ENCODE measurements around the gene PCCB.
"Not testable (repeated sequence)": the region's sequence is repeated elsewhere in the genome, so short reads cannot be mapped to it uniquely, and the experiment has no call there.

PCCB gene

DNA sequence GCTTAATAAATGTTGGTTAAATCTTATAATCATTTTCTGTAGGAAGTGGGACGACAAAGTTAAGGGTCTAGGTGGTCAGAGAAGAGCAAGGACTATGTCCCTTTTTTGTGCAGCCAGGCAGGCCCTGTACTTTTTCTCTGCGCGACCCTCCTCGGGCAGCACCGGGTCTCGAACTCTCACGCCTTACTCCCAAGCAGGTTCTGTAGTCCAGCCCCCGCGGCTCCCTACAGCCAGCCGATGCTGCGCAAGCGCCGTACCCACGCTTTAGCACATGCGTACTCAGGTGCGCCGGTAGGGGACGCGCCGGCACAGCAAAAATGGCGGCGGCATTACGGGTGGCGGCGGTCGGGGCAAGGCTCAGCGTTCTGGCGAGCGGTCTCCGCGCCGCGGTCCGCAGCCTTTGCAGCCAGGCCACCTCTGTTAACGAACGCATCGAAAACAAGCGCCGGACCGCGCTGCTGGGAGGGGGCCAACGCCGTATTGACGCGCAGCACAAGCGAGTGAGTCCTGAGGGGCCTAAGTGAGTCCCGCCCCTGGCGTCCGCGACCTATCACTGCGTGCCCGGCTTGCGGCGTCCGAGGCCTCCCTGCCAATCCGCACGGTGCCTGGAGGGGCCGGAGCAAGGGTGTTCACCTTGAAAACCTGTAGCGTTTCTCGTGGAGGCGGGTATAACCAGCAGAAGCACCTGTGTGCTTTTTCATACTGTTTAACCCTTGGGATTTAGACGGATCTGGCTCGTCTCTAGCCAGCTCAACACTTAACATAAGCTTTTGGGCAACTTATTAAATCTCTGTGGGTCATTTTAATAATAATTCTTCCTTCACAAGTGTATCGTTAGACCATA, at the start of gene PCCB:
Gene PCCB, plus strand, starts transcription at position 282 of the 844 bp plus-strand sequence. Its CDS starts 36 bp downstream, at position 318.
- peak; percentile 96 for DNase-seq (ENCODE audit: low spot score)

DNA sequence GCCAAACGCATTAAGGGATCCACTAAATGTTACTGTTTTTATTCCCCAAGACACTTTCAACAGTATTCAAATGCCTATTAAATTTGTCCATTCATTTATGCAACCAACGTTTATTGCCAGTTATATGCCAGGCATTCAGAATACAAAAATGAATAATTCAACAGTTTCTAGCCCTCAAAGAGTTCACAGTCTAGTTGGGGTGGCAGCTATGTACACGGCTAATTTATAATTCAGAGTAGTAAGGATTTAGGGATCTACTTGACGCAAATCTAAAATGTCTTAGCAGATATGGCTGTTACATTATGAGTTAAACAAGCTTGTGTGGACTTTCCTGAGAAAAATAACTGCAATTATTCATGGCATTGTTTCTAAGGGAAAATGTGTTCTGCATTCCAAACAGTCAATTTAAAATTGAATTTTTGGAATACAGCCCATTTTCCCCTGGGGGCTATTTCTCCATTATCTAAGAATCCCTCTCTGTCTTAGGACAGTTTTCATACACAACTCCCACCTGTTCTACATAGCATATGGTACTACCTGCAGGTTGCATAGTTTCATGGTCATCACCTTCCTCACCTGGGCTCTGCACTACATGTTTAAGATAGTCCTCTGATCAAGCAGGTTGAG, 42.5 kb upstream of the PCCB start:
- DNase-seq (ENCODE audit: low spot score), result no peak

DNA sequence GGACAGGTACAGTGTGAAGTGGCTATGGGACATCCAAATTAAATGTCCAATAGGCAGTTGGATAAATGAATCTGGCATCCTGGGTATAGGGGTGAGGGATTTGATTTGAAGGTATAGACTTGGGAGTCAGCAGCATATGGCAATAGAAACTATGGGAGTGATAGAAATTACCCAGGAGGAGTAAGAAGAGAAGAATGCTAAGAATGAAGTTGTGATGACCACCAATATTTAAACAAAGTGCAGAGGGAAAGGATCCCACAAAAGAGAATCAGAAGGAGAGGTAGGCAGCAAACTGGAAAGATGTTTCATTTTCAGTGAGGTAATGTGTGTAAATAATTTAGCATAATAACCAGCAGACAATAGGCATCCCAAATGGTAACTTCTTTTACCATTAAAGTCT, 40.2 kb upstream of the PCCB start:
- peak; percentile 52 for DNase-seq (ENCODE audit: low spot score)

DNA sequence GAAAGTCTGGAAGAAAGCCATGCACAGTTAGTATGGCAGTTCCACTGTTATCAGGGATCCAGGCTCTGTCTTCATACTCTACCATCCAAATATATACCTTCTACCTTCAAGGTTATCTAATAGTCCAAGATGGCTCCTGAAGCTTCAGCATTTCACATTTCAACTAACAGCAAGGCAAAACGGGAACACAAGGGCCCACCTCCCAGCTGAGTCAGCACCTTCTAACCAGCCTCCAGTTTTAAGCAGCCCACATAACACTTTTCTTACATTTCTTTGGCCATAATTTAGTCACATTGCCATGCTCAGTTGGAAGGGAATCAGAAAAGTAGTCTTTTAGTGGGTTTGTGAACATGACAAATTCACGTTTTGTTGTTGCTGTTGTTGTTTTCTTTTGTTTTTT, 38.6 kb upstream of the PCCB start:
- DNase-seq (ENCODE audit: low spot score), result no peak

DNA sequence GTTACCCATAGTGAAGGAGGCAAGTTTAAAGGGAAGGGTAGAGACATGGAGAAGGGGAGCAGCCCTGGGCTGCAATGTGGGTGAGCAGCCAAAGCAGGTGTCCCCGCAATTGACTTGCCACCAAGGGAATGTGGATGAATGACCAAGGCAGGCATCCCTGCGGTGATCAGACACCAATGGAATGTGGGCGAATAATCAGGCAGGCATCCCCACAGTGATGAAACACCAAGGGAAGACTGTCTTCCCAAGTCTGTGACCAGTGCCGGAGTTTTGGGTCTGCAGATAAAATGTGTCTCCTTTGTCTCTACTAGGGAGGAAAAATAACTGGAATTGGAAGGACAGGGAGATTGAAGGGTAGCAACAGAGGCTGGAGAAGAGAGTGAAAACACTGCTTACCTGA, 27.4 kb upstream of the PCCB start:
- not testable (repeated sequence) for DNase-seq (ENCODE audit: low spot score)

DNA sequence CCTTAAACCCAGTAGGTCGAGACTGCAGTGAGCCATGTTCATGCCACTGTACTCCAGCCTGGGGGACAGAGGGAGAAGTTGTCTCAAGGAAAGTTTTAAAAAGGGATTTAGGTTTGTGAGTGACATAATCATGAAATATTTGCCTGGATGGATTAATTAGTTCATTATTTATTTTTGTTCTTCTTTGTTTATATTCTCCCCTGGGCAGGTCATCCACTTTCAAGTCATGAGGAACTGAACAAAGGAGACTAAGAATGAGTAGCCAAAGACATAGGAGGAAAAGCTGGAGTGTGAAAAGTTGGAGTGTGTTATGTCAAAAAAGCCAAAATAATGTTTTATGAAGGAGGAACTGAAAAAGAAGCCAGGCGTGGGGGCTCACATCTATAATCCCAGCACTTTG, 17.7 kb upstream of the PCCB start:
- DNase-seq (ENCODE audit: low spot score), result no peak

DNA sequence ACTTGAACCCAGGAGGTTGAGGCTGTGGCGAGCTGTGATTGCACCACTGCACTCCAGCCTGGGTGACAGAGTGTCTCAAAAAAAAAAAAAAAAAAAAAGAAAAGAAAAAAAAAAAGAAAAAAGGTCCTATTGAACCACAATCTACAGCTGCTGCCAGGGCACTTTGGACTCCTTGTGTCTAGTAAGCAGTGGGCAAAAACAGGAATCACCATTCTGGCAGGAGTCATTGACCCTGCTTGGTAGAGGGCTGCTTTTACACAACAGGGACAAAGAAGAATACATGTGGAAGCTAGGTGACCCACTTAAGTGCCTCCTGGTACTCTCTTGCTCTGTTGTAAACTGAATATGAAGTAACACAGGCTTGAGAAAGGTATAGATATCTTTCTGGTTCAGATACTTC, 14.6 kb upstream of the PCCB start:
- DNase-seq (ENCODE audit: low spot score), result no peak

DNA sequence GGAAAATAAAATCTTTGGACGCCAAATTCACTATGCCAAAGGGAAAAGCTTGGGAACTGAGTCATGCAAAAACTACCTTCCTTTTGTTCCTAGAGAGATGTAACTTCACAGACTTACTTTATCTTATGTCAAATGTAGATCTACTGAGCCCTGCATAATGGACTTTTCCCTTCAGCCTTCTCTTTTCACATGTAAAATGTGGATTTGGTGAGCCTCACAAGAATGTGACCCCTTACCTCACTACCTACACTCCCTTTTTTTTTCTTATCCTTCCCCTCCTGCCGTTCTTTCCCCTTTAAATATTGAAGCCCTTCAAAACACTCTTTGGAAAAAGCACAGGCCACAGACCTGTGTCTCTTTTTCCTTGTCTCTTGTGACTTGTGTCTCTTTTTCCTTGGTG, 14.0 kb upstream of the PCCB start:
- no peak for DNase-seq (ENCODE audit: low spot score)

DNA sequence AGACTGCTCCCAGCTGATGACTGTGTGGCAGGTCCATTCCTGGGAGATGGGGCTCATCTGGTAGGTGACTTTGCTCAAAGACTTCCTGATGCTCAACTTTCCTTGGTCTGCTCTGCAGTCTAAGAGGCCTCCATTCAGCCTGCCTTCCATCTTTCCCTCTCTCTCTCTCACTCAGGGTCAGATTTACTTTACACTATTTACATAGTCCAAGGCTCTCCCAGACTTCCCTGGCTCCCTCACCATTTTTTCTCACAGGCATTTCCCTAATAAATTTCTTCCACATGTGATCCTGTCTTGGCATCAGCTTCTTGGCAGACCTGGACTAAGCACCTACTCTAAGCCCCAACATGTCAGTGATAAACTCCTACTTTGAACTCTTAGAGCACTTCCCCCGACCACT, 13.0 kb upstream of the PCCB start:
- no peak for DNase-seq (ENCODE audit: low spot score)

DNA sequence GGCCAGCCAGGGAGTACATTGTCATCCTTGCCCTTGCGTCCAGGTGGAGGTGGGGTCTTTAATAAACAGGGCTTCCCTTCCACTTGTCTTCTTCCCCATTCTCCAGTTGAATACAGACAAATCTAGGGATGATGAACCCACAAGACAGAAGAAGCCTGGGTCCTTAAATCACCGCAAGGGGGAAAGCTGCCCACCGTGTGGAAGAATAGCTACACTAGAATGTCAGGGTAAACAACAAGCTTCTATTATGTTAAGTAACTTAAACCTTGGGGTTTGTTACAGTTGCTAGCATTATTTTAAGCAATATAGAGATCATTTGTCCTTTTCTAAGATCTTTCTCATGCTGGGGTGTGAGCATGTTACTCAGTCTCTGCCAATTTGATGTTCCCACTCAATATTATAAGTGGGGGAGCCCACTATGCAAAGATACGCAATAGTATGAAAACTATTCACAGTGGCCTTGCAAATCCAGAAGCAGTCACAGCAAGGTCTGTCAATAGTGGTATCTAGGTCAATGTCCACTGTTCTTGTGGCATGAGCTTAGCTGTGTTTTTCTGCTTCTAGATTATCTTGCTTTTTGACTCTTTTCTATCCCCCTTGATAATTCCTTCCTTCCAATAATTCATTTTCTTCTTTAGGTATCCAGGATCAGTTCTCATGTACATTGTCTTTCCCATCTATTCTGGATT, 12.0 kb upstream of the PCCB start:
- no peak for DNase-seq (ENCODE audit: low spot score)

DNA sequence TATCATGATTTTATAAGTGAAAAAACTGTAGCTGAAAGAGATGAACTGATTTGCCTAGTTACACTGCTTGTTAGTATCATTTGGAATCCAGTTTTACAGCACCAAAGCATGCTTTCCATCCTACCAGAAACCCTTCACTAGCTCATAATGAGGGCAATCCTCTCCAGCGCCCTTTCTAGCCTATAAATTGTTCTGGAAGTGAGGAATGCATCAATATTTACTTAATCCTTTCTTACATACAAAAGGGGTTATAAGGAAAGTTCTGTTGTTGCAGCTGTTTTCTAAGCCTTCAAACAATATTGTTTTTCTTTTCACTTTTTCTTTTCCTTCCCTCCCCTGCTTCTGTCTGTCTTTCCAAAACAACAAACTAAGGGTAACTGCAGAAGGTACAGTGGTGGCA, 11.0 kb upstream of the PCCB start:
- DNase-seq (ENCODE audit: low spot score), result no peak

DNA sequence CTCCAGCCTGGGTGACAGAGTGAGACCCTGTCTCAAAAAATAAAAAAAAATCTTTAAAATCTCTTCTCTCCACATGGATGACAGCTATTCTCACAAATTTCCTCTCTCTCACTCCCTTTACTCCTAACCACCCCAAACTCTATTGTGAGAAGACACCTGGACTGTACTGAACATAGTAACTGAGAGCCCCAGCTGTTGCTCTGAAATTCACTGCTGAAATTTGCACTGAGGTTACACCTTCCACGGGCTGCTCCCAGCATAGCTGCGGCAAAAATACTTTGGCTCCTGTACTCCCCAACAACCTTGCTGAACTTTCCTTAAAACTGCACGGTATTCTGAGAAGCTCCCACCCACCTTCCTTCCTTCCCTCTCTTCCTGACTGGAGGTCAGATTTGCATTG, 4.4 kb upstream of the PCCB start:
- DNase-seq (ENCODE audit: low spot score), result no peak

DNA sequence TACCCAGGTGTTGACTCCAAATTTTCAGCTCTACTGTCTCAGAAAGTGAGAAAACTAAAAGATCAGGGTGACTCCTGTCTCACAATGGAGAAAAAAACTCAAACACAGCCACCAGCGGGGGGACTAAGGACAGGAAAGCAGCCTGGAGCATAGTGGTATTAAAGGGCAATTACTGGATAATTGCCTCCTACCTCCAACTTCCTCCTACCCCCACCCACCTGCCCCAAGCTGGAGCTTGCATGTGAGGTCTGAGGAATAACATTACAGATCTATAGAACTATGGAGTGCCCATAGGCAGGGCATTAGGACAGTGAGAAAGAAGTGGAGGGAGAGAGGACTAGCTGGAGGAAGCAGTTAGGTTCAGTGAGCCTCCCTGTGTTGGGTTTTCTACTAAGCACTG, 2.7 kb upstream of the PCCB start:
- no peak for DNase-seq (ENCODE audit: low spot score)

DNA sequence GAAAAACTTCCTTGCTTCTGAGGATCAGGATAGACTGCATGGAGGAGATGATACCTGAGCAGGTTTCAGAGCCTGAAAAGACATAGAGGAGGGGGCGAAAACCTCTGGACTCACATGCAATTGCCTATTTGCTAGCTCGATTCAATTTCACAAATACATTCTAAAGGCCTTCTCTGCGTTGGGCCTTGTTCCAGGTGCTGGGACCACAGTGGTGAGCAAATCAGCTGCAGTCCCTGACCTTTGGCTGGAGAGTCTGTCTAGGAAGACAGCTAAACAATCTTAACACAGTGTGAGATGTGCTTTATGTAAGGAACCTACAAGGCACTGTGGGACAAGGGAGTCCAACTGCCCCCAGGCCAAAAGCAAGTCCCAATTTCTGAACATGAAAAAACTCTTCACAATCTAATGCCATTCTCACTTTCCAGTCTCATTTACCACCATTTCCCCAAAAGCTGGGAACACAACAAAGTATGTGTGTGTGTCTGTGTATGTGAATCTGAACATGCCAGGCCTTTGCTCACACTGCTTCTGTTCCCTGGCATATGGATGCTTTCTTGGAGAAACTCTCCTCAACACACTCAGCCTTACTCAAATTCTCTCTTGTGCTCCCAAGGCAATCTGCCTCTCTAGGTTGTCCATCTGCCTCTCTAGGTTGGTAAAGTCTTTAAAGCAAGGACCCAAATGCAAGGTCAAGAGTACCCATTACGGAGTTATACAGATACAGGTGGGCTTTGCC, 2.1 kb upstream of the PCCB start:
- DNase-seq (ENCODE audit: low spot score), result no peak

DNA sequence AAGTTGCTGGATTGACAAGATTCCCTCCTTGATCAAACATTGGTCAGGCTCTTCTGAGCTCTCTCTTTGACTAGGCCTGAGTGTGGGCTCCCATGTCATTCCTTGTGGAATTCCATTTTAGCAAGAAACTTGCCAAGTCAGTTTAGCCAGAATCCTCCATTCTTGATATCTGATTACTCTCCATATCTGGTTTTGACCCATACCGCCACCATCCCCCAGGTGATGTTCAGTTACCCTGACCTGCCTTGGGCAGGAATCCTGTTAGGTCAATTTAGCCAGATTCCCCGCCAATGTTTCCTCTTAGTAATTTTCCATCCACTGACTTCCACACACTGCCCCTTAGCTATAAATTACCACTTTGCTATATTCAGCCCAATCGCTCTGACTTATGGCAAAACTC, 1.0 kb upstream of the PCCB start:
- no peak for DNase-seq (ENCODE audit: low spot score)

DNA sequence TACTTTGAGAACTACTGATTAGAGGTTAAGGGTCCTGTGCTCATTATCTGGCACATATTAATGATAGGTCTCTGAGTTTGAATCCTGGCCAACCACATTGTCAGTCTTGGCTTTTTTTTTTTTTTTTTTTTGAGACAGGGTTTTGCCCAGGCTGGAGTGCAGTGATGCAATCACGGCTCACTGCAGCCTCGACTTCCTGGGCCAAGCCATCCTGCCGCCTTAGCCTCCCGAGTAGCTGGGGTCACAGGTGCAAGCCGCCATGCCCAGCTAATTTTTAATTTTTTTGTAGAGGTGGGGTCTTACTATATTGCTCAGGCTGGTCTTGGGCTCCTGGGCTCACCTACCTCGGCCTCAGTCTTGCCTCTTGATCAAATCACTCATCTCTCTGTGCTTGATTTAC, 547 bp upstream of the PCCB start:
- DNase-seq (ENCODE audit: low spot score), result no peak

DNA sequence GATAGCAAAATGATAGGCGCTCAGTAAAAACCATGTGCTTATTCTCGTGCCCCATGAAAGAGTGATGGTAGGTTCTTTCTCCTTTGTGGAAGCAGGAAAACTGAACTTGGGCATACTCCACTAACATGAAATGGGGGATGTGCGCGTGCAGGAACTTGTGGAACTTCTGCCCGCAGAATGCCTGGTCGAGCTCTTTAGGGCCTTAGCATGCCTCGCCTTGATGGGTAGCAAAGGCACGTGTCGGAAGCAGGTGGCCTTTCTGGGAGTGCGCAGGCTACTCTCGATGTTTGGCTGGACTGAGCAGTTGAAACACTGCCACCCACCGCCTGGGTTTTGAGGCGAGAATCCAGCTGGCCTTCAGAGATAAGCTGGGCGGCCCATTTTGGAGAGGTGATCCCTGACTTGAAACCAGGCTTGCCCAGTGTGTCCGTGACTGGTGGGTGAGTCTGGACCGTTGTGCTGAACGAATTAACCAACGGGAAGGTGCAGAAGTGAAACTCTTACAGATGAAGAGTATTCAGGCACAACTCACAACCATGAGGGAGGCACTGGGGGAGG, 842 bp downstream of the PCCB start:
- peak; percentile 38 for DNase-seq (ENCODE audit: low spot score)

DNA sequence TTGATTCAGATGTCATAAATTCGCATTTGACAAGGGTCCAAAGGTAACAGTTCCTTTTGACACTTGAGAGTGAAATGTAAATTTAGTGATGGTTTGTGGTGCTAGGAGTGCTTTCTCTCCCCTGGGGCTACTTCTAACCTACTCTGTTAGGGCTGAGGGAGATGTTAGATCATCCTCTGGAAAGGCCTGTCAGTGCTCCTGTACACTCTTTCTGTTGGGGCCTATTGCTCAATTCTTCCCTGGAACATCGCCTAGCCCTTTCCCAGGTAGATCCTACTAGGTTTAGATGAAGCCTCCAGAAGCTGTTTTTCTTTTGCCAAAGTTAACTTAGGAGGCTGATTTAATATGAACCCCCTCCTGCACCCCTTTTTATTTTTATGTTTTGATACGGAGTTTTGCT, 1.4 kb downstream of the PCCB start:
- no peak for DNase-seq (ENCODE audit: low spot score)

DNA sequence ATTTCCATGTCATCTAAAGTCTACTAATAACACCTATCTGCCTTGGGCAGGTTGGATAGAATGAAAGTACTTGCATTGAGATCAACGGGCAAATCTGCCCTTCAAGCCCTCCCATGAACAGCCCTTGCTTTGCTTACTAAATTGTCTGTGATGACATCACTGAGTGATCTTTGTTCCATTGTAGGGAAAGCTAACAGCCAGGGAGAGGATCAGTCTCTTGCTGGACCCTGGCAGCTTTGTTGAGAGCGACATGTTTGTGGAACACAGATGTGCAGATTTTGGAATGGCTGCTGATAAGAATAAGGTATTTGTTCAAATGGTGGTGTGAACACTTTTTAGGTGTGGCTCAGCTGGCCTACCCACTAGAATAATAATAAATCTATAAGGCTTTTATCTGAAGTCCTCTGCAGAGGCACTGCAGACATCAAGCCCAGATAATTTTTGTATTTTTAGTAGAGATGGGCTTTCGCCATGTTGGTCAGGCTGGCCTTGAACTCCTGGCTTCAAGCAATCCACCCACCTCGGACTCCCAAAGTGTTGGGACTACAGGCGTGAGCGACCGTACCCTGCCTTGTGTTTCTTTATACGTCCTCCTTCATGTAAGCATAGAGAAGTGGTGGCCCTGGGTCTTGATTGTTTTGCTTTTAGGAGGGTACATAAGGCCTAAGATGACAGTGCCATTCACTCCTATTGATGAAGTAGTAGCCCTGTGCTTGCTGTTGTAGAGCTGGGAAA, 5.7 kb downstream of the PCCB start:
- DNase-seq (ENCODE audit: low spot score), result no peak

DNA sequence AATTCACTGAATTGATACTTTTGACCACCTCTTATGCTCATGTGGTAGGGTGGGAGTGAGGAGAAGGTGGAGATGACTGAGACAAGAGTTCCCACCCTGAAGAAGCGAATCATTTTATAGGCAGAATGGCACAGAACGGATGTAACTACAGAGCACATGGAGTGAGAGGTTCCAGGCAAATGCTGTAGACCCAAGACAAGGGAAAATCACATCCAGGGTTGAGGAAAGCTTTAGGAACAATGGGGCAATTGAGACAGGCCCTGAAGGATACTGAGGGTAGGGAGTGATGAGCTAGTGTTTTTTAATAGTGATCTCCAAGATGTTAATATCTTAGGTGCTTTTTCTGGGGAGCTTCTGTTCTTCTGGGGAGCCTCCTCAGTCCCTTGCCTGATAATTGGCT, 8.1 kb downstream of the PCCB start:
- no peak for DNase-seq (ENCODE audit: low spot score)

DNA sequence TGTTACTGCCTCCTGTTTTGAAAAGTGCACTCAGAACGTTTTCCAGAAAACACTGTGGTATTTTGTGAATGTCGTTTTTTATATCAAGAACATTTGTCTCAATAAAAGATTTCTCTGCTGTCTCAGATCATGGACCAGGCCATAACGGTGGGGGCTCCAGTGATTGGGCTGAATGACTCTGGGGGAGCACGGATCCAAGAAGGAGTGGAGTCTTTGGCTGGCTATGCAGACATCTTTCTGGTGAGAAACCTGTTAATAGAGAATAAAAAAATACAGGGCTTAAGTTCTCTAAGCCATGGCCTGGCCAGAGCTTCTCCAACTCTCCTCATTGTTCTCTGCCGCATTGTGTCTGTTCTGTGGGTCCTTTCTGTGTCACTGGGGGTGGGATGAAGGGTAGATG, 11.7 kb downstream of the PCCB start:
- no peak for DNase-seq (ENCODE audit: low spot score)

DNA sequence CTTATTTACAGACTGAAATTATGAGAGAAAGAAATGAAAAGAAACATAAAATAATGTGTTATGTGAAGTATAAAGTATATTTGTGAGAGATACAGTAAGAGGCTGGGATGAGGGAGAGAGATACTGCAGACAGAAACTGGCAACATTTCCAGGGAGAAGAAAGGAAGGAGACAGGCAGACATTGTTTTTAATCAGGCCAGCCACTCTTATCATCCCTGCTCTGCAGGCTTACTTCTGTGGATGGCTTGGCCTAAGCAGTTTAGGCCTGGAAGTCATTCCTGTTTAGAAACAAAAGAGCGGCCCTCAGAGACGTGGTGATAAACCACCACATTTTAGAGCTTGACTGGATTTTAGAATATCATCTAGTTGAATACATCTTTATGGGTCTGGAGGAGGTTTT, 12.4 kb downstream of the PCCB start:
- DNase-seq (ENCODE audit: low spot score), result no peak

All from hepatic stellate cell (primary cell).